HEK293 (cell line): ENCODE data around the gene LAMTOR3.

Source experiments
- CTCF ChIP-seq: fragments of 450-650 bp; formaldehyde crosslinking; IDR thresholded peaks from 2 replicates; pipeline ENCODE4 v1.5.1; 2016; ENCODE audit warnings: missing biosample characterization, missing genetic modification characterization
- EGR2 ChIP-seq: fragments of 450-650 bp; formaldehyde crosslinking; IDR thresholded peaks from 2 replicates; pipeline ENCODE4 v1.5.1; 2016; ENCODE audit warnings: low read depth, missing biosample characterization, missing genetic modification characterization
- REST ChIP-seq: fragments of 450-650 bp; formaldehyde crosslinking; IDR thresholded peaks from 2 replicates; pipeline ENCODE4 v1.5.1; 2016; ENCODE audit warnings: missing biosample characterization, missing genetic modification characterization
- ZFHX2 ChIP-seq: fragments of 450-650 bp; formaldehyde crosslinking; conservative IDR thresholded peaks from 2 replicates; pipeline ENCODE4 v1.5.1; 2016; ENCODE audit warnings: missing biosample characterization, missing genetic modification characterization
- ZNF121 ChIP-seq: fragments of 450-650 bp; formaldehyde crosslinking; IDR thresholded peaks from 2 replicates; pipeline ENCODE4 v1.5.1; 2016; ENCODE audit warnings: missing biosample characterization, missing genetic modification characterization
- ZNF274 ChIP-seq, 2 experiments: fragments of 200-500 bp in 1 of 2; fragments of 450-650 bp in 1 of 2; sonication (Bioruptor generic) in 1 of 2; formaldehyde crosslinking in 1 of 2; IDR thresholded peaks; 2 replicates each; pipeline versions ENCODE4 v1.5.1 to v1.6.1; 2014 to 2016; ENCODE audit warnings: borderline replicate concordance in 1 of 2, inconsistent platforms in 1 of 2, low read length in 1 of 2, missing biosample characterization in 1 of 2, missing genetic modification characterization in 1 of 2
- ZNF398 ChIP-seq: fragments of 450-650 bp; formaldehyde crosslinking; IDR thresholded peaks from 2 replicates; pipeline ENCODE4 v1.5.1; 2017; ENCODE audit warnings: missing biosample characterization, missing genetic modification characterization
- ZNF768 ChIP-seq: fragments of 450-650 bp; formaldehyde crosslinking; IDR thresholded peaks from 2 replicates; pipeline ENCODE4 v1.5.1; 2018; ENCODE audit warnings: missing biosample characterization, mild to moderate bottlenecking, missing genetic modification characterization

GRCh38 chr4:99917575-99917974, 23.3 kb upstream of the LAMTOR3 start:
- TF ChIP-seq REST (tag by site-specific recombination) (no peak), ZNF768 (tag by site-specific recombination) (no peak), ZFHX2 (tag by site-specific recombination) (no peak), EGR2 (no peak), CTCF (tag by site-specific recombination) (no peak), ZNF274 (IDR thresholded peaks at IDR 0.05; ENCODE audit: low read length) (no peak), ZNF274 (tag by site-specific recombination; IDR thresholded peaks at IDR 0.05; ENCODE audit: borderline replicate concordance) (no peak), ZNF121 (tag by site-specific recombination) (no peak), ZNF398 (tag by site-specific recombination) (no peak)
